Trophoblast cell (in vitro differentiated cells and primary cell): ENCODE results near the gene CENPP.
"Not testable (repeated sequence)": the region's sequence is repeated elsewhere in the genome, so short reads cannot be mapped to it uniquely, and the experiment has no call there.

ENCODE experiments used
- DNase-seq, 2 donors: peaks; one replicate each; pipeline ENCODE4 v3.0.0-alpha.2; 2016
- H2AFZ ChIP-seq: 2 replicates; pipeline ENCODE4 v1.6.1; 2013; ENCODE audit warnings: low read length, moderate library complexity, mild to moderate bottlenecking; ENCODE audit not compliant: insufficient read depth, poor library complexity
- H2AK5ac ChIP-seq: 2 replicates; pipeline ENCODE4 v1.6.1; 2013; ENCODE audit warnings: mild to moderate bottlenecking, low read length
- H2BK120ac ChIP-seq: 2 replicates; pipeline ENCODE4 v1.6.1; 2013; ENCODE audit warnings: low read length, mild to moderate bottlenecking, moderate library complexity; ENCODE audit not compliant: insufficient read depth, poor library complexity
- H2BK12ac ChIP-seq: 2 replicates; pipeline ENCODE4 v1.6.1; 2013; ENCODE audit warnings: mild to moderate bottlenecking, low read length, moderate library complexity
- H2BK5ac ChIP-seq: 2 replicates; pipeline ENCODE4 v1.6.1; 2013; ENCODE audit warnings: low read length, low read depth, moderate library complexity, mild to moderate bottlenecking; ENCODE audit not compliant: poor library complexity
- H3K14ac ChIP-seq: 2 replicates; pipeline ENCODE4 v1.6.1; 2013; ENCODE audit warnings: mild to moderate bottlenecking, low read length
- H3K18ac ChIP-seq: 2 replicates; pipeline ENCODE4 v1.6.1; 2013; ENCODE audit warnings: mild to moderate bottlenecking, low read length
- H3K23ac ChIP-seq: 2 replicates; pipeline ENCODE4 v1.6.1; 2013; ENCODE audit warnings: low read length
- H3K27ac ChIP-seq: 2 replicates; pipeline ENCODE4 v1.5.1; 2013; ENCODE audit warnings: low read depth, mild to moderate bottlenecking, inconsistent platforms, low read length, moderate library complexity
- H3K27me3 ChIP-seq: 2 replicates; pipeline ENCODE4 v1.6.1; 2013; ENCODE audit warnings: inconsistent platforms, mild to moderate bottlenecking, low read length, moderate library complexity; ENCODE audit not compliant: insufficient read depth
- H3K36me3 ChIP-seq, 2 experiments: 1 replicate in 1 of 2; 2 replicates in 1 of 2; pipeline ENCODE4 v1.6.1; 2013; ENCODE audit warnings: low read length in 2 of 2, mild to moderate bottlenecking in 2 of 2, moderate library complexity in 1 of 2; ENCODE audit not compliant: insufficient read depth in 2 of 2, control insufficient read depth in 1 of 2
- H3K4ac ChIP-seq: 2 replicates; pipeline ENCODE4 v1.6.1; 2013; ENCODE audit warnings: low read depth, mild to moderate bottlenecking, low read length, moderate library complexity
- H3K4me1 ChIP-seq, 2 experiments: 1 replicate in 1 of 2; 2 replicates in 1 of 2; pipeline ENCODE4 v1.6.1; 2013; ENCODE audit warnings: low read length in 2 of 2, mild to moderate bottlenecking in 2 of 2, moderate library complexity in 1 of 2; ENCODE audit not compliant: insufficient read depth in 2 of 2, control insufficient read depth in 1 of 2
- H3K4me2 ChIP-seq: 2 replicates; pipeline ENCODE4 v1.6.1; 2013; ENCODE audit warnings: inconsistent platforms, mild to moderate bottlenecking, low read length, moderate library complexity
- H3K4me3 ChIP-seq: 2 replicates; pipeline ENCODE4 v1.5.1; 2013; ENCODE audit warnings: mild to moderate bottlenecking, low read depth, low read length, inconsistent platforms
- H3K79me1 ChIP-seq: one replicate; pipeline ENCODE4 v1.6.1; 2013; ENCODE audit warnings: low read length
- H3K79me2 ChIP-seq: 2 replicates; pipeline ENCODE4 v1.6.1; 2013; ENCODE audit warnings: low read length, mild to moderate bottlenecking; ENCODE audit not compliant: control insufficient read depth, insufficient read depth, poor library complexity
- H3K9ac ChIP-seq: 2 replicates; pipeline ENCODE4 v1.6.1; 2013; ENCODE audit warnings: mild to moderate bottlenecking, low read length
- H3K9me3 ChIP-seq: 2 replicates; pipeline ENCODE4 v1.6.1; 2013; ENCODE audit warnings: low read depth, mild to moderate bottlenecking, control low read depth, inconsistent platforms, low read length; ENCODE audit not compliant: insufficient read depth
- H4K12ac ChIP-seq: 2 replicates; pipeline ENCODE4 v1.6.1; 2013; ENCODE audit warnings: low read depth, mild to moderate bottlenecking, low read length, moderate library complexity
- H4K8ac ChIP-seq: 2 replicates; pipeline ENCODE4 v1.6.1; 2013; ENCODE audit warnings: low read depth, mild to moderate bottlenecking, low read length, moderate library complexity
- H4K91ac ChIP-seq: one replicate; pipeline ENCODE4 v1.6.1; 2013; ENCODE audit warnings: low read depth, mild to moderate bottlenecking, low read length, moderate library complexity
- WGBS: extraction: QIAGEN DNeasy Blood & Tissue Kit; methylation state at CpG from one replicate; pipeline ENCODE4 v1.1.7; 2013; ENCODE audit warnings: missing lambda C conversion rate; ENCODE audit not compliant: insufficient read length, insufficient coverage; ENCODE audit errors: extremely low coverage; 5-methylcytosine and 5-hydroxymethylcytosine counted together

The CENPP gene

GRCh38 chr9:92590377-92590776, 264.6 kb downstream of the CENPP start:
- Histone ChIP-seq H3K36me3 (no peaks in the 10 kb centered on the region), H4K8ac (no peak overlapping the region), H3K79me1 (no peaks in the 10 kb centered on the region), H3K4ac (no peak overlapping the region), H3K23ac (no peak overlapping the region), H4K91ac (no peak overlapping the region), H3K9me3 (no peaks in the 10 kb centered on the region), H3K14ac (no peak overlapping the region), H2AFZ (no peak overlapping the region), H2BK12ac (no peak overlapping the region), H2BK5ac (no peak overlapping the region), H3K79me2 (no peaks in the 10 kb centered on the region), H3K18ac (no peak overlapping the region), H2BK120ac (no peak overlapping the region), H3K4me3 (no peak overlapping the region), H3K9ac (no peak overlapping the region), H3K27ac (no peak overlapping the region), H4K12ac (no peak overlapping the region), H3K27me3 (no peaks in the 10 kb centered on the region), H3K4me1 (no peaks in the 10 kb centered on the region), H2AK5ac (no peak overlapping the region), H3K4me2 (no peak overlapping the region)
- WGBS = no CpG with 5 or more reads among the region's 3 CpGs
- DNase-seq = peak; percentile 34 to 59

GRCh38 chr9:92592537-92592936, 266.8 kb downstream of the CENPP start:
- Histone ChIP-seq H3K79me2 (no peaks in the 10 kb centered on the region), H4K91ac (no peak overlapping the region), H2BK5ac (no peak overlapping the region), H3K23ac (no peak overlapping the region), H3K4me2 (no peak overlapping the region), H4K12ac (no peak overlapping the region), H2BK120ac (no peak overlapping the region), H3K4ac (no peak overlapping the region), H2AK5ac (no peak overlapping the region), H3K27me3 (no peaks in the 10 kb centered on the region), H3K4me3 (no peak overlapping the region), H3K18ac (no peak overlapping the region), H3K9ac (no peak overlapping the region), H3K79me1 (no peaks in the 10 kb centered on the region), H3K14ac (no peak overlapping the region), H3K27ac (no peak overlapping the region), H2BK12ac (no peak overlapping the region), H3K4me1 (no peaks in the 10 kb centered on the region), H3K9me3 (no peaks in the 10 kb centered on the region), H3K36me3 (no peaks in the 10 kb centered on the region), H2AFZ (no peak overlapping the region), H4K8ac (no peak overlapping the region)
- no peak for DNase-seq
- no CpG with 5 or more reads among the region's 1 CpG for WGBS

GRCh38 chr9:92592946-92593861, 267.5 kb downstream of the CENPP start:
- no CpG with 5 or more reads among the region's 7 CpGs for WGBS

GRCh38 chr9:92595075-92595474, 269.3 kb downstream of the CENPP start:
- H3K18ac ChIP-seq, H3K9ac ChIP-seq, H3K79me2 ChIP-seq, H3K4ac ChIP-seq, H2BK12ac ChIP-seq, H2BK120ac ChIP-seq, DNase-seq, H3K27ac ChIP-seq, H4K12ac ChIP-seq, H3K79me1 ChIP-seq, H4K91ac ChIP-seq, H2AK5ac ChIP-seq, H3K4me3 ChIP-seq, H3K9me3 ChIP-seq, H2BK5ac ChIP-seq, H3K4me2 ChIP-seq, H3K14ac ChIP-seq, H3K36me3 ChIP-seq, H4K8ac ChIP-seq, H3K27me3 ChIP-seq, H3K4me1 ChIP-seq, H2AFZ ChIP-seq, H3K23ac ChIP-seq: not testable (repeated sequence)
- WGBS = no CpG with 5 or more reads among the region's 1 CpG

More at GRCh38 chr9:92592946-92593861, 267.5 kb downstream of the CENPP start:
- Histone ChIP-seq H2AK5ac (no peak overlapping the region), H4K8ac (no peak overlapping the region), H3K23ac (no peak overlapping the region), H3K79me2 (no peaks in the 10 kb centered on the region), H2BK5ac (no peak overlapping the region), H2AFZ (no peak overlapping the region), H3K79me1 (no peaks in the 10 kb centered on the region), H3K9ac (no peak overlapping the region), H3K4me2 (no peak overlapping the region), H3K27ac (no peak overlapping the region), H3K27me3 (no peaks in the 10 kb centered on the region), H2BK12ac (no peak overlapping the region), H4K91ac (no peak overlapping the region), H3K36me3 (no peaks in the 10 kb centered on the region), H3K9me3 (no peaks in the 10 kb centered on the region), H3K4me3 (no peak overlapping the region), H2BK120ac (no peak overlapping the region), H3K4ac (no peak overlapping the region), H4K12ac (no peak overlapping the region), H3K14ac (no peak overlapping the region), H3K4me1 (no peaks in the 10 kb centered on the region), H3K18ac (no peak overlapping the region)
- no peak for DNase-seq
